IPS-20b (cell line): Measurements from ENCODE around the gene SNTN.
"Not testable (repeated sequence)": the region's sequence is repeated elsewhere in the genome, so short reads cannot be mapped to it uniquely, and the experiment has no call there.

ENCODE experiments used
- H3K27ac ChIP-seq: one replicate; pipeline ENCODE4 v1.5.1; 2013; ENCODE audit warnings: low read length
- H3K27me3 ChIP-seq: 2 replicates; pipeline ENCODE4 v1.6.1; 2013; ENCODE audit warnings: mild to moderate bottlenecking, low read length, inconsistent platforms; ENCODE audit not compliant: insufficient read depth
- H3K36me3 ChIP-seq: 2 replicates; pipeline ENCODE4 v1.6.1; 2013; ENCODE audit warnings: low read depth, mild to moderate bottlenecking, inconsistent platforms, low read length, moderate library complexity; ENCODE audit not compliant: insufficient read depth
- H3K4me1 ChIP-seq: 2 replicates; pipeline ENCODE4 v1.6.1; 2013; ENCODE audit warnings: mild to moderate bottlenecking, control low read depth, inconsistent platforms, low read length, moderate library complexity; ENCODE audit not compliant: insufficient read depth
- H3K4me3 ChIP-seq: 2 replicates; pipeline ENCODE4 v1.5.1; 2013; ENCODE audit warnings: mild to moderate bottlenecking, low read length, inconsistent platforms
- H3K9ac ChIP-seq: 2 replicates; pipeline ENCODE4 v1.6.1; 2013; ENCODE audit warnings: low read depth, mild to moderate bottlenecking, inconsistent platforms, low read length, moderate library complexity
- H3K9me3 ChIP-seq: 2 replicates; pipeline ENCODE4 v1.6.1; 2013; ENCODE audit warnings: mild to moderate bottlenecking, low read depth, low read length, inconsistent platforms; ENCODE audit not compliant: insufficient read depth

The SNTN gene

DNA sequence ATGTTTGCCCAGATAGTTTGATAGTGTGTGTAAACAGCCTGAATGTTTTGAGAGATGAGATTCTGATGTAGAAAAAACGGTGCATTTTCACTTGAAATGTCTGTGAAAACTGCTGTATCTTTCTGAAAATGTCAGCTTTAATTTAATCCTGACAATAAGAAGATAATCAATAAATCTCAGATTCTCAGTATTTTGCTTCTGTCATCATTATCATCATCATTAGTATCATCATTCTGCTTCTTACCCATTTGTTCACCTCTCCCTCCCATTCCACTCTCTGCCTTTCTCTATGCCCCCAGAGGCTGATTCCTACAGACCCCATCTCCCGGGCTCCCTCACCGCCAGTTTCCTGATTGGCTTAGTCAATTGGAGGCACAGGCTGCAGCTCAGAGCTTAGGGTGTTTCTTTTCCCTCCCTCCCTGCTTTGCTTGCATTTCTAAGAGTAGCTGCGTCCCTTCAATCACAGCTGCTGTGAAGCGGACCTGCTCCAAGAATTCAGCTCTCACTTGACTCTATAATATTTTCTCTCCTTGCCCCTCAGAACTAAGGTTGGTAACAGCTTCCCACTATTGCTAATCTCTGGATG lies 8.2 kb upstream of the SNTN start:
- Histone ChIP-seq H3K36me3 (no peaks in the 10 kb centered on the region), H3K27ac (no peak overlapping the region), H3K9me3 (no peaks in the 10 kb centered on the region), H3K4me3 (peak overlapping the region; percentile 75), H3K4me1 (peaks cover 3% of the 10 kb centered on the region; the same call in 1 of the 2 replicates), H3K27me3 (no peaks in the 10 kb centered on the region), H3K9ac (no peak overlapping the region)

DNA sequence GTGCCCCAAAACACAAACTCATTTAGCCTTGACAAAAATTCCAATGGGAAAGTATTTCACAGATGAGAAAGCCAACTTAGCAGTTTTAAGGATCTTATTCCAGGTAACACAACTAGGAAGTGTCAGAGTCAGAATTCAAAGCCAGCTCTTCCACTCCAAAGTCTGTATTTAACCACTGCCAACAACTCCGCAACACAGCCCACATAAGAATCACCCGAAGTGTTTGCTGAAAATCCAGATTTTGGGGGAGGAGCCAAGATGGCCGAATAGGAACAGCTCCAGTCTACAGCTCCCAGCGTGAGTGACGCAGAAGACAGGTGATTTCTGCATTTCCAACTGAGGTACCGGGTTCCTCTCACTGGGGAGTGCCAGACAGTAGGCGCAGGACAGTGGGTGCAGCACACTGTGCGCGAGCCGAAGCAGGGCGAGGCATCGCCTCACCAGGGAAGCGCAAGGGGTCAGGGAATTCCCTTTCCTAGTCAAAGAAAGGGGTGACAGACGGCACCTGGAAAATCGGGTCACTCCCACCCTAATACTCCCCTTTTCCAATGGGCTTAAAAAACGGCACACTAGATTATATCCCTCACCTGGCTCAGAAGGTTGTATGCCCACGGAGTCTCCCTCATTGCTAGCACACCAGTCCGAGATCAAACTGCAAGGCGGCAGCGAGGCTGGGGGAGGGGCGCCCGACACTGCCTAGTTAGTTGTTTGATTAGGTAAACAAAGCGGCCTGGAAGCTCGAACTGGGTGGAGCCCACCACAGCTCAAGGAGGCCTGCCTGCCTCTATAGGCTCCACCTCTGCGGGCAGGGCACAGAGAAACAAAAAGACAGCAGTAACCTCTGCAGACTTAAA lies 7.3 kb upstream of the SNTN start:
- not testable (repeated sequence) for H3K27ac ChIP-seq
- H3K4me3 ChIP-seq, result peak overlapping the region; percentile 75
- peak overlapping the region; percentile 61; the same call in 1 of the 2 replicates for H3K9ac ChIP-seq

DNA sequence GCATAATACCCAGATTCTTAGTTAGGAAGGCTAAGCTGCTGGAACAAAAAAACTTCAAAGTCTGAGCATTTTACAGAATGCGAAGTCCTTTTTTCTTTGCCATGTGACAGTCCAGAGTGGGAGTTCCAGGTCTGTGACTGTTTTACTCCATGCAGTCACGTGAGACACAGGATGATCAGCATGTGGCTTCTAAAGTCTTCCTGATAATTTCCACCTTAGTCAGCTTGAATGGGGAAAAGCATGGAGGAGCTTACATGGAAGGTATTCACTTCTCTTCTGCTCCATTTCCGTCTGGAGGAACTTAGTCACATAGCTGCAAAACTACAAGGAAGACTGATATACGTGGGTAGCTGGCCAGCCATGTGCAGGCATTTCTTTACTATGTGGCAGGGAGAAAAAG lies 1.7 kb downstream of the SNTN start:
- Histone ChIP-seq H3K27ac (no peak overlapping the region), H3K36me3 (no peaks in the 10 kb centered on the region), H3K9ac (no peak overlapping the region)

More for the DNA sequence above, 7.3 kb upstream of the SNTN start:
- H3K9me3 ChIP-seq, H3K36me3 ChIP-seq, H3K4me1 ChIP-seq, H3K27me3 ChIP-seq: not testable (repeated sequence)

DNA sequence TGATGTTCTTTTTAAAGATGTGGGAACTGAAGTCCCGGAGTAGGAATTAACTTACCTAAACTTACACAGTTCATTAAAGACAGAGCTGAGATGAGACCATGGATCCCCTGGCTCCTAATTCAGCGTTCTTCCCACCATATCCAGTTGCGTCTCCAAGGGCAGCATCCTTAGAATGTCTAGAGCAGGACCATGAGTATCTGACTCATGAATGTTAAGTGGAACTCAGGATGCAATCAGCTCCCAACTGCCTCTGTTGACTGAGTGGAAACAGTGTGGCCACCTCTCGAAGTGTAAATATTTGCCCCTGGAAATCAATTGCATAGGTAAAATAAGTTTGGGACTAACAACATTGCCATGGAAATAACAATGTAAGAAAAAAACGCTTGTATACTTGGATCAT lies 2.5 kb downstream of the SNTN start:
- no peaks in the 10 kb centered on the region for H3K4me1 ChIP-seq

More for the DNA sequence above, 1.7 kb downstream of the SNTN start:
- Histone ChIP-seq H3K4me3 (no peak overlapping the region), H3K4me1 (no peaks in the 10 kb centered on the region), H3K27me3 (no peaks in the 10 kb centered on the region), H3K9me3 (no peaks in the 10 kb centered on the region)

DNA sequence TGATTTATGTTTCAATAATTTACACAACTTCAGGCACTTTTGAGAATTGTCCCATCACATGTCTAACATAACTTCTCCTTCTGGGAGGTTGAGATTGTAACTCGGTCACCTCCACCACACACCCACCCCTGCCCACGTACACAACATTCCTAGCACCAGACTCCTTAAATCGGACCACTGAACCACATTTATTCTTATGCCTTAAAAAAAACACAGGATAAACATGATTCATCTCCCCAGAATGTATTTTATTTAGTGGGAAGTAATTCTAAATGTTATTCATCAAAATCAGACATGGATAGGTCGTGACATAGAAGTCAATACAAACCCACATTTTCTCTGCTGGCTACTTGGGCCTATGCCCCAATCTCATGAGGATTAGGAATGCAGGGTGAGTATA lies 3.0 kb downstream of the SNTN start:
- Histone ChIP-seq H3K27ac (no peak overlapping the region), H3K4me1 (no peaks in the 10 kb centered on the region), H3K4me3 (no peak overlapping the region), H3K27me3 (no peaks in the 10 kb centered on the region), H3K36me3 (no peaks in the 10 kb centered on the region), H3K9me3 (no peaks in the 10 kb centered on the region), H3K9ac (no peak overlapping the region)

More for the DNA sequence above, 2.5 kb downstream of the SNTN start:
- no peak overlapping the region for H3K4me3 ChIP-seq
- no peaks in the 10 kb centered on the region for H3K36me3 ChIP-seq
- H3K9ac ChIP-seq, result no peak overlapping the region
- H3K27ac ChIP-seq, result no peak overlapping the region
- H3K9me3 ChIP-seq, result no peaks in the 10 kb centered on the region
- H3K27me3 ChIP-seq, result no peaks in the 10 kb centered on the region

DNA sequence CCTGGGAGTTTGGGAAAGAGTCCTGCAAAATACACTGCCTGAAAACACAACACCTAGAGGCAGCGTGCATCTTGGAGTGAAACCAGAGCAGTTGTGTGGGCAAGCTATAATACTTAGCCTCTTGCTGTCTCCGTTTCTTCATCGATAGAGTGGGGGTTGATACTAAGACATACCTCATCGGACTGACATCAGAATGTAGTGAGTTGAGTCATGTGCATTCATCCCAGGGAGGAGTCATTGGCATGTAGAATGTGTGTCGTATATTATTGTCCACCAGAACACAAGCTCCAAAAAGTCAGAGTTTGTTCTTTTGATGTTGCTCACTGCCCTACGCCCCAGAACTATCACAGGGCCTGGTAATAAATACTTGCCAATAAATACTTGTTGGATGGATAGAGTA lies 4.3 kb downstream of the SNTN start:
- Histone ChIP-seq H3K9ac (no peak overlapping the region), H3K27me3 (no peaks in the 10 kb centered on the region), H3K4me1 (no peaks in the 10 kb centered on the region), H3K36me3 (no peaks in the 10 kb centered on the region), H3K9me3 (no peaks in the 10 kb centered on the region), H3K4me3 (no peak overlapping the region), H3K27ac (no peak overlapping the region)

DNA sequence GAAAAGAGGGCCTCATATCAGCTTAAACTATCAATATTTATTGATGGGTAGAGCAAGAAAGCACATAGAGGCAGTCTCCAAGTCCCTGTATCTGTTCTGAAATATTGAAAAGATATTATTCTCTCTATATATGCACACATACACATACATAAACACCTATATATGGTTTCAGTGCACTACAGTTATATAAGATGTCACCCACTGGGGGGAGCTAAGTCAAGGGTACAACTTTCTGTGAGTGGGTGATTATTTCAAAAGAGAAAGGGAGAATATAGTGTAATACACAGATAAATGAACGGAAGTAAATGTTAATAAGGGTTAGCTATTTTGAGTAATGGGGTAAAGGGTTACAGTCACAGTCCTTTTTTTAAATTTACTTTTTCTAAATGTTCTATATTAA lies 8.8 kb downstream of the SNTN start:
- no peaks in the 10 kb centered on the region for H3K4me1 ChIP-seq
- no peaks in the 10 kb centered on the region for H3K36me3 ChIP-seq
- no peak overlapping the region for H3K9ac ChIP-seq
- H3K27me3 ChIP-seq, result no peaks in the 10 kb centered on the region
- no peak overlapping the region for H3K4me3 ChIP-seq
- H3K9me3 ChIP-seq, result no peaks in the 10 kb centered on the region
- H3K27ac ChIP-seq, result no peak overlapping the region

DNA sequence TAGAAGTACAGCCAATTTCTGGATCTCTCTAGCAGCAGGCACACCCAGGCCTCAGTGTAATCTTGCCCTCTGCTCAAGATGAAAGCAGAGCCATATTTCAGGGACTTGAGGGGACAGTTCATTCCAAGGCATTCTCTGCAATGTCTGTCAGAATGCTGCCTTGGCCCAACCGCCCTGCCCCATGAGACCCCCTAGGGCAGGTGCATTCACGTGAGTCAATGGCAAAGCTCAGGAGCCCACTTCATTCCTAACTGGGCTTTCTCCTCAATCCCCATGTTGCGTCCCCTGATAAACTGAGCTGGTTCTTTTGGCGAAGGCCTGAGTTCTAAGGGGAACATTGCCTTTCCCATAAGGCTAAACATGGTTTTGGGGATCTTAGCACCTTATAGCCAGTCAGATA lies 9.5 kb downstream of the SNTN start:
- no peaks in the 10 kb centered on the region for H3K9me3 ChIP-seq
- H3K9ac ChIP-seq, result no peak overlapping the region
- no peak overlapping the region for H3K27ac ChIP-seq
- no peaks in the 10 kb centered on the region for H3K4me1 ChIP-seq
- no peaks in the 10 kb centered on the region for H3K27me3 ChIP-seq
- H3K36me3 ChIP-seq, result no peaks in the 10 kb centered on the region
- H3K4me3 ChIP-seq, result no peak overlapping the region

DNA sequence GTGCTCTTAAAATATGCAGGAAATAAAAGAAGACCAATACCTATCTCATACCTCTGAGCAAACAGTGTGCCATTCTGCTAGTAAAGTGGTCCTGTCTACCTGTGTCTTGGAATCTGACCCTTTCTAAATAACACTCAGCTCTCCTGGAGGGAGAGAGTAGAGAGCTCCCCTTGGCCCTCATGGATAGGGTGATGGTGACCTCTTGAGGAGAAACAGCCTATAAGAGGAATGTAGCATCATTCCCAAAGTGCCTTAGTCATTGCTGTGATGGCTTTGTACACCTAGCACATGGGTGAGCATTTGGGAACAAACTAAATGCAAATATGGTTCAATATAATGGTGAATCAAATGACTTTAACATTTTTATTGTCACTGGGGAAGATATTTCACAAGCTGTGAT lies 10.0 kb downstream of the SNTN start:
- Histone ChIP-seq H3K27ac (no peak overlapping the region), H3K9ac (no peak overlapping the region), H3K4me3 (no peak overlapping the region), H3K36me3 (no peaks in the 10 kb centered on the region), H3K9me3 (no peaks in the 10 kb centered on the region), H3K27me3 (no peaks in the 10 kb centered on the region), H3K4me1 (no peaks in the 10 kb centered on the region)

DNA sequence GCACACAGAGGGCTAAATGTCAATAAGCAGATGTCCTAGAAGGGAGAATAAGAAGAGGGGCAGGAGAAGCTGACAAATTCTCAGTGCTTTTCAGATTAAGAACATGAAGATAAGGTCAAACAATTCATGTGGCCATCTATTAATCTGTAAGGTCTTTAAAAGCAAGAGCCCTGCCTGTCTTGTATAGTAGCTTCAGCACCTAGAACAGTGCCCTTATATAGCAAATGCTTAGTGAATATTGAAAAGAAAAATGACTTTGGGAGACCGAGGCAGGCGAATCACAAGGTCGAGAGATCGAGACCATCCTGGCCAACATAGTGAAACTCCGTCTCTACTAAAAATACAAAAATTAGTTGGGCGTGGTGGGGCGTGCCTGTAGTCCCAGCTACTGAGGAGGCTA lies 18.1 kb downstream of the SNTN start:
- no peaks in the 10 kb centered on the region for H3K36me3 ChIP-seq
- no peaks in the 10 kb centered on the region for H3K27me3 ChIP-seq
- H3K9ac ChIP-seq, result no peak overlapping the region
- no peaks in the 10 kb centered on the region for H3K4me1 ChIP-seq
- H3K9me3 ChIP-seq, result no peaks in the 10 kb centered on the region
- H3K4me3 ChIP-seq, result no peak overlapping the region
- no peak overlapping the region for H3K27ac ChIP-seq

DNA sequence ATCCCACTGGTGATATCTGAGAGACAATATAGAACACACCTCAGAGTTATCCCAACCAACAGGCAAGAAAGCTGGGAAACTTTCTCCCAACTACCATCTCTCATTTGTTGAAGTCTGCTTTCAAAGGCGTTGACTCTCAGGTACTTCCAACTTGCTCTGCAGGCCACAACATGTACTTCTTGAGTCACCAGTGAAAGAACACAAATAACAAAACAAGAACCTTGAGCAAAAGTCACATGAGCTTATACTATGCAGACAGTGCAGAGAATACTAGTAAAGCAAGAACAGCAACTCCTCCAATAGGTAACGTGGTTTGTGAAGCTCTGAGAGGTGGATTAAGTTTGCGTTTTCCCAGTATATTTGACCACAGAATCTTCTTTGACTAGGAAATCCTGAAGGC lies 20.6 kb downstream of the SNTN start:
- Histone ChIP-seq H3K4me3 (no peak overlapping the region), H3K36me3 (no peaks in the 10 kb centered on the region), H3K27ac (no peak overlapping the region), H3K27me3 (no peaks in the 10 kb centered on the region), H3K4me1 (no peaks in the 10 kb centered on the region), H3K9ac (no peak overlapping the region), H3K9me3 (no peaks in the 10 kb centered on the region)

DNA sequence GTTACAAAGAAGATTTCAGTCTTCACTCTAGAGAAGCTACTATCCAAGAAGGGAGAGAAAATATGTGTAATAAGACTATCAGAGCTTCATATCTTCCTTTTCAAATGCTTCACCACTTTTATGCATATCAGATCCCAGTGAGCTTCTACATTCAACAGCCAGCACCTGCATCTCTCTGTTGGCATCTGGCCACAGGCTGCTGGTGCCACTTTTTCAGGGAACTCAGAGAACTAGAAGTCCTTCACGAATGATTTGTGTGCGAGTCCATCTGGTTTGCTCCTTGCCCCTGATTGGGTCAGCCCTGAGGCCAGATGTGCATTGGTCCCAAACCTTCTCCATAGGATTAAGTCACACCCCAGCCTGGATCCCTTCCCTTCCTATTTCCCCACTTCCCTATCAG lies 22.1 kb downstream of the SNTN start:
- Histone ChIP-seq H3K4me1 (no peaks in the 10 kb centered on the region), H3K9ac (no peak overlapping the region), H3K4me3 (no peak overlapping the region), H3K9me3 (no peaks in the 10 kb centered on the region), H3K27me3 (no peaks in the 10 kb centered on the region), H3K36me3 (no peaks in the 10 kb centered on the region), H3K27ac (no peak overlapping the region)
